NCI-H524 treated with DMSO at 0.1 percent for 48 hours (cell line): ENCODE data around the gene KIAA1217.

Source experiments
- DNase-seq: peaks from one replicate; lab custom pipeline; 2025; lab: John Stamatoyannopoulos, UW

Gene KIAA1217

GRCh38 chr10:24370877-24371276, 161.9 kb downstream of the KIAA1217 start:
- DNase-seq: no peak

GRCh38 chr10:24371396-24371795, 162.5 kb downstream of the KIAA1217 start:
- DNase-seq: no peak

DNA sequence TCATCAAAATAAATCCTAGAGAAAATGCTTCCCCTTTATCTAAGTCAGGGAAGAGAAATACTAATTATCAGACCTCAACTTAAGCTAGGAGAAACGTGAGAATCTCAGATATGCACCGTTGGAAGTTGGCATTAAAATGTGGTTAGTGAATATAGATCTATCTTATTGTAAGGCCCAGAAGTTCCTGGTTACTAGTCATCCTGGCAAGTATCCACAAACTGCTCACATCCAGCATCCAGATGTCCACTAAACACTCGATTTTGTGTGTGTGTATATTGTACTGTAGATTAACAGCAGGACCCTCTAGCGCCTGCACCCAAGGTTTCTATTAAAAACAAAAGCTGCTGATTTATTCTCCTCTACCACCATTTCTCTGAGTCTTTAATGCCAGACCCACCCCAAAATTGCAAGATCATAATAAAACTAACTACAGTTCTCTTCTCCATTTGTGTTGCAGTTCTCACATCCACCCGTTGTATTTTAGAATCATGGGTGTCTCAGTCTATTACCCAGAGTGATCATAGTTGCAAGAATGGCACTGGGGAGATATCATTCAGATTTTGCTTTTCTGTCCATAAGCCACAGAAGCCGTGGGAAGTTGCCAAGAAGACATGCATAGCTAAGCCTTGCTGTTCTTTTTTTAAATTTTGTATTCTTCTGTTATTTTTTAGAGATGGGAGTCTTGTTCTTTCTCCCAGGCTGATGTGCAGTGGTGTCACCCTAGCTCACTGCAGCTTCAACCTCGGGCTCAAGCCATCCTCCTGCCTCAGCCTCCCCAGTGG, 165.4 kb downstream of the KIAA1217 start:
- no peak for DNase-seq

GRCh38 chr10:24375510-24375909, 166.6 kb downstream of the KIAA1217 start:
- no peak for DNase-seq

DNA sequence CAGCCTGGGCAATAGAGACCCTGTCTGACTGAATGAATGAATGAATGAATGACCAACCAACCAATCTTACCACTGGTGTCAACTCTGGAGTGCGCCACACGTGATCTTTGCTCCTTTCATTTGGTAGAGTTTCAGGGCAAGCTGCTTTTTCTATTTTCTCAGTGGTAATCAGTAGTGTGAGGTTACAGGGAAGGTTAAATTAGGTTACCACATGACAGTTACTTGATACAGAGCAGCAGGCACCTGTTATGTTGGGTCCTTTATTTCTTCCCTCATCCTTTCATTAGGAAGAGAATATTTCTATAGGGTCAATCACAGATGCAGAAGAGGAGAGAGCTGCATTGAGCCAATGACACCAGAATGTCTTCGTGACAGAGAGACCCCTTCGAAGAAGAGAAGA, 167.8 kb downstream of the KIAA1217 start:
- DNase-seq: no peak

DNA sequence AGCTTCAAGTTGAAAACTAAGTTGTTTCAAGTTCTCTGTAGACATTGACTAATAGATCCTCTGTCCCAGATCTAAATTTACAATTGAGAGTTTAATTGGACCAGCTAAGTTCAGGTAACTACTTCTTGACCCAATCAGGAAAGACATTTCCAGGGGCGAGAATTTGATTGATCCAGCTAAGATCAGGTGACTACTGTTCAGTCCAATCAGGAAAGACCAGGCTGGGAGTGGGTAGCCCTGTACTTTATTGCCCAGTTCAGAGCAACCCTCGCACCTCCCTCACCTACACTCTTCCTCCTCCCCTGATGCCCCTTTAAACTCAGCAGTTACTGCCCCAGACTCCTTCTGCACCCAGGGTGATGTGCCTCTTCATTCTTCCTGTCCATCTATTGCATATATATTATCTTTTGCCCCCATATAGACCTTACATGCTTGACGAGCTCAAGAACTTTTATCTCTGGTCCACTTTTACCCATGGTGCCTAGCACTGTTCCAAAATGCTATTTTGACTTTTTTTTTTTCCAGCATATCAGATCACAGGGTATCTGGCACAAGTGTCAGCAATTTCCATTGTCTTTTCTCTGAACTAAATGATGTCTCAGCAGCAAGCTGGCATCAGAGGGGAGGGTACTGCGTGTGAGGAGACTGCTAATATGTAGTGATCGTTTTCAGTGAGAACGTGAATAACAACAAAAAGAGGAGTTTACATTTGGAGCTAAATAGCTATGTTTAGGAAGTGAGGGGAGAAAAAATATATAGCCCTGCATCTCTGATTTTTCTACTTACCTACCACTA, 169.4 kb downstream of the KIAA1217 start:
- no peak for DNase-seq

DNA sequence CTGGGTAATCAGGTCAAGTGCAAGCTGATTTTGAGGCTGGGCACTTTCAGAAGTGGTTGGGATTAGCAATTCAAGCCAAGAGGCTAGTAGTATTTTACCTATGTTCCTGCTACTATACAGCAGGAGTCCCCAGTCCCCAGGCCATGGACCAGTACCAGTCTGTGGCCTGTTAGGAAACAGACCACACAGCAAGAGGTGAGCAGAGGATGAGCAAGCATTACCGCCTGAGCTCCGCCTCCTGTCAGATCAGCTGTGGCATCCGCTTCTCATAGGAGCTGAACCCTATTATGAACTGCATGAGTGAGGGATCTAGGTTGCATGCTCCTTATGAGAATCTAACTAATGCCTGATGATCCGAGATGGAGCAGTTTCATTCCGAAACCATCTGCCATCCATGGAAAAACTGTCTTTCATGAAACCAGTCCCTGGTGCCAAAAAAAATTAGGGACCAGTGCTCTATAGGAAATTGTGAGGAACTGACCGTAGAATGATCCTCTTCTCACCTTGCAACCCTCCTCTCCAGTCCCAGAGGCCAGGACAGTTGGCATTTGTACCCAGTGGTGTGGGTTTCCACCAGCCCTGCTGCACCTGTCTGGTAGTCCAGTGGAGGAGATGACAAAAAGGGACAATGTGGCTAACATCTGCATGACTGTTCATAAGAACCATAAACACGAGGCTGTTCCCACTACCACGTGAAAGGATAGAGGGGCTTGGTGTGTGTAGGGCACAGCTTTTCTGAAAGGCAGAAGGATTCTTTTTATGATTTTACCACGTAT, 172.5 kb downstream of the KIAA1217 start:
- peak; percentile 33 for DNase-seq

- DNase-seq: peak; percentile 63
These were observed 173.1 kb downstream of the KIAA1217 start for GRCh38 chr10:24382045-24382444.

GRCh38 chr10:24382596-24382978, 173.6 kb downstream of the KIAA1217 start:
- no peak for DNase-seq

DNA sequence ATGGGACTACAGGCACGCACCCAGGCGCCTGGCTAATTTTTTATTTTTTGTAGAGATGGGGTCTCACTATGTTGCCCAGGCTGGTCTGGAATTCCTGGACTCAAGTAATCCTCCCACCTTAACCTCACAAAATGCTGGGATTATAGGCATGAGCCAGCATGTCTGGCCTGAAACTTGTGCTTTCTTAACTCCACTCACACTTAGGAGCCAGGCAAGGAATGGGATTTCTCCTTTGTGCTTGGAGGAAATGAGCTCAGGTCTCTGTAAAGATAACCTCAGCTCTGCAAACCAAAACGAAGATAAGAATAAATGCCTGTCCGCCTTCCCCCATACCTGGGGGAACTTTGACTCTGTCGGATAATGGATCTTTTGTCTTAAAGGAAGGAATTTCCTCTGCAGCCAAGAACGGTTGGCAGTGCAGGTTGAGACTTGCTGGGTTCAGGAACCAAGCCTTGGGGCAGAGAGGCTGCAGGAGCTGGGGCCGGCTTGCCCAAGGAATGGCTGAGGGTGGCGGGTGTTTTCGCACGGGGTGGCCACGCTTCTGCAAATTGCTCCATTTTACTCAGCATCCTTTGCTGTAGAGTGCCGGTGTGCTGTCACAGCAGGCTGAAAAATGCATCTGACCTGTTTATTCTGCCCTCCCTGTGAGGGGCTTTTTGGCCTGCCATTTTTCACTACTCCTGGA, 174.2 kb downstream of the KIAA1217 start:
- DNase-seq: no peak

GRCh38 chr10:24383681-24384106, 174.8 kb downstream of the KIAA1217 start:
- DNase-seq: peak; percentile 11

GRCh38 chr10:24384954-24385353, 176.0 kb downstream of the KIAA1217 start:
- DNase-seq: no peak

DNA sequence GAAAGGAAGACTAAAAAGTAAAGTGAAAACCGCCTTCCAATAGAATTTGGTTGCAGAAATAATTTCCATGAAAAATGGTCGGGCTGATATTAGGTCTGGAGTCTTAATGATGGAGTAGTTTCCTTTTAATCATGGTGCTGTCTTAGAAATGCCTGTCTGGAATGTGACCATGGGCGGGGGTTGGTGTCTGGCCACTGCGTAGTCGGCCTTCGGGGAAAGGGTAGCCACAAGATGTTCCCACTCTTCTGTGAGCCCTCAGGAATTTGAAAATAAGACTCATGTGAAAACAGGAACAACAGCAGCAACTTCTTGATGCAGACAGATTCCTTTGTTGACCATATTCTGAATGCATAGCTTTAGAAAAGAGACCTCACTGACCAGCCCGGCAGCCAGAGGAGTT, 176.8 kb downstream of the KIAA1217 start:
- no peak for DNase-seq

DNA sequence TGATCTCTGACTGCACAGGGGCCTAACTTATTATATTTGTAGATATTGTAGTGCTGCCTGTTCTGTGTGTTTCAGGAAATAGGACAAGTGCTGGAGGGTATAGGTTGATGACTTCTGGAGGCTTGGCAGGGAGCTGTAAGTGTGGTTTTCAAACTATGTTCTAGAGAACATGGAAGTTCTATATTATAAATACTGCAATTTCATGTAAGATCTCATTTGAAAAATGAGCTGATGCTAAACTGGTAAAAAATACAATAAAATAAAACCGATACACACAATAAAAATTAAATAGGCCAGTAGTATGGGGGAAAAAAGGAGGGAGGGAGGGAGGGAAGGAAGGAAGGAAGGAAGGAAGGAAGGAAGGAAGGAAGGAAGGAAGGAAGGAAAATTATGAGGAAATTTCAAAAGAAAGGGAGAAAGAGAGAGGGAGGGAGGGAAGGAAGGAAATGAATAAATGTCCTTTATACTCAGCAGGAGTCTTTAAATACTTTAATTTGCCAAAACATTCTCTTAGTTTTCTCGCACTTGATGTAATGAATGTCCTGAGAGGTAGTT, 181.3 kb downstream of the KIAA1217 start:
- DNase-seq: no peak

DNA sequence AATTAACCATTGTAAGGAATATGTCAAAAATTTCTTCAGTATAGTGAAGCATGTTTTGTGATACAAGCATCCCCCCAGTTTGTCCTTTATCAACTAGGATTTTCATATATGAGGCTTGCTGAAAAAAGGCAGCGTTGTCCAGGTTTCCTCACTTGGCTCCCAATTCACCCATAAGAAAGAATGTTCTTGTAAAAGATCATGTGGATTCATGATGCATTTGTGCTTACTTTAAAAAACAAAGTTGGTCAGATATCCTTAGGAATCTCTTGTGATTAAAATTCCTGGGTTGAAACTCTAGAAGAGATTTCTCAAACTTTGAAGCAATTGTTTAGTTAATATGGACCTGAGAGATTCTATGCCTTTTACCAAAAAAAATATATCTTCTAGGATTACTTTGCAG, 181.8 kb downstream of the KIAA1217 start:
- DNase-seq: no peak

- no peak for DNase-seq
These were observed 184.3 kb downstream of the KIAA1217 start for GRCh38 chr10:24393201-24393600.

DNA sequence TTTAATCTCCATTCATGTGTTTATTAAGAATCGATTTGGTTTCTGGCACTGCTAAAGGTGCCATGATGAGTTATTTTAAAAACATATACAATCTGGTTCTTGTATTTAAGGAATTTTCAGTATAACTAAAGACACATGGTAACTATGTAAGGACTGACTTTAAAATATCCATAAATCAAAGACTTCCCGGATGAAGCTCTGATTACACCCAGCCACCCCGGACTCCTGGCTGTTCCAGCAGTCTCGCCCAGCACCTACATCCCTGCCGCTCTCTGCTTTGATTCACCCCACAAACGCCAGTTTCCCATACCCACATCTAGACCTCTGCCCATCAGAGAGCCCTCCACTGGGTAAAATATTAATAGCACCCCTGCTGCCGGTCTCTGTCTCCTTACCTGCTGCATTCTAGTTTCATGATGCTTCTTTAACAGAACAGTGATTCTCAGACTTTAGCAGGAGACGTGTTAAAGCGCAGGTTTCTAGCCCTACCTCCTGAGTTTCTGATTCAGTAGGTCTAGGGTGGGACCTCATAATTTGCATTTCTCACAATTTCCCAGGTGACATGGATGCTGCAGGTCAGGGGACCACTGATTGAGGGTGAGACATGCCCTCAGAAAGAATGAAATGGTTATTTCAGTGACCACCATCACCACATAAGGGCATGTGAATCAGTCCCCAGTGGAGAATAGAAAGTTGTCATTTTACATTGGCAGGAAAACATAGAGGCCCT, 185.7 kb downstream of the KIAA1217 start:
- DNase-seq: no peak

GRCh38 chr10:24396396-24396795, 187.5 kb downstream of the KIAA1217 start:
- no peak for DNase-seq

- DNase-seq: no peak
These were observed 188.7 kb downstream of the KIAA1217 start for GRCh38 chr10:24397662-24398061.

DNA sequence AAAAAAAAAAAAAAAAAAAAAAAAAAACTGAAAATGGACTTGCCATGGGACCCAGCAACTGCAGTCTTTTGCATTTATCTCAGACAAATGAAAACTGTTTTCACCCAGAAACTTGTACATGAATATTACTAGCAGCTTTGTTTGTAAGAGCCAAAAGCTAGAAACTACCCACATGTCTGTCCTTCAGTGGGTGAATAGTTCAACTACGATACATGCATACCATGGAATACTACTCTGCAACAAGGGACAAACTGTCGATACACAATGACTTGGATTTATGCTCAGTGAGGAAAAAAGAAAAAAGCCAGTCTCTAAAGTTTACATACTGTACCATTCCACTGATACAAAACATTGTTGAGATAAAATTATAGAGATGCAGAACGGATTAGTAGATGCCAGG, 195.6 kb downstream of the KIAA1217 start:
- DNase-seq: no peak

DNA sequence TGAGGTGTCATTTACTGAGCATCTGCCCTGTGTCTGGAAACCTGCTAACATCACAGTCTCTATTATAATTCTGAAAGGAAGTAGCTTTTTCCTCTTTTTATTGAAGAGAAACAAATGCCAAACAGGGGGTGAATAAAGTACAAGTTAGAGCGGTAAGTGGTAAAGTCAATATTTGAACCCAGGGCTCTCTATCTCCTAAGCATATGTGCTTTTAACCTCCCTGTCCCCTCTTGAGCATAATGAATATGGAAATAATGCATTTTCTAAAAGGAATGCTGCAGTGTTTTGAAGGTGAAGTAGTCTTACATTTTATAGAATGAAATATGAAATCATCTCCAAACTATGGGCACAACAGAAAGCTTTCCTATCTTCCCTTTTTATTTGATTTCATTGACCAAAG, 196.7 kb downstream of the KIAA1217 start:
- no peak for DNase-seq
